Measurements from ENCODE around the gene AK9.

GRCh38 chr6:109503327-109504224, 187.4 kb downstream of the AK9 start:
- TF ChIP-seq, protein P1, sequence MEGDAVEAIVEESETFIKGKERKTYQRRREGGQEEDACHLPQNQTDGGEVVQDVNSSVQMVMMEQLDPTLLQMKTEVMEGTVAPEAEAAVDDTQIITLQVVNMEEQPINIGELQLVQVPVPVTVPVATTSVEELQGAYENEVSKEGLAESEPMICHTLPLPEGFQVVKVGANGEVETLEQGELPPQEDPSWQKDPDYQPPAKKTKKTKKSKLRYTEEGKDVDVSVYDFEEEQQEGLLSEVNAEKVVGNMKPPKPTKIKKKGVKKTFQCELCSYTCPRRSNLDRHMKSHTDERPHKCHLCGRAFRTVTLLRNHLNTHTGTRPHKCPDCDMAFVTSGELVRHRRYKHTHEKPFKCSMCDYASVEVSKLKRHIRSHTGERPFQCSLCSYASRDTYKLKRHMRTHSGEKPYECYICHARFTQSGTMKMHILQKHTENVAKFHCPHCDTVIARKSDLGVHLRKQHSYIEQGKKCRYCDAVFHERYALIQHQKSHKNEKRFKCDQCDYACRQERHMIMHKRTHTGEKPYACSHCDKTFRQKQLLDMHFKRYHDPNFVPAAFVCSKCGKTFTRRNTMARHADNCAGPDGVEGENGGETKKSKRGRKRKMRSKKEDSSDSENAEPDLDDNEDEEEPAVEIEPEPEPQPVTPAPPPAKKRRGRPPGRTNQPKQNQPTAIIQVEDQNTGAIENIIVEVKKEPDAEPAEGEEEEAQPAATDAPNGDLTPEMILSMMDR (conservative IDR thresholded peaks at IDR 0.05; ENCODE audit: low read depth, low read length), result no peak
- no peak for TF ChIP-seq EZH2 (IDR thresholded peaks at IDR 0.05; ENCODE audit: low read length, unreplicated experiment)

Data from PC-3 (cell line).